GM19463 (cell line): ENCODE measurements around the gene KRT6C.
"Not testable (repeated sequence)": the region's sequence is repeated elsewhere in the genome, so short reads cannot be mapped to it uniquely, and the experiment has no call there.

Experiments
- ATAC-seq: cut with Tn5 transposase; IDR thresholded peaks from one replicate; pipeline ENCODE4 v1.9.1; 2021; ENCODE audit warnings: mild to moderate bottlenecking, moderate library complexity; ENCODE audit not compliant: unreplicated experiment

KRT6C gene

DNA sequence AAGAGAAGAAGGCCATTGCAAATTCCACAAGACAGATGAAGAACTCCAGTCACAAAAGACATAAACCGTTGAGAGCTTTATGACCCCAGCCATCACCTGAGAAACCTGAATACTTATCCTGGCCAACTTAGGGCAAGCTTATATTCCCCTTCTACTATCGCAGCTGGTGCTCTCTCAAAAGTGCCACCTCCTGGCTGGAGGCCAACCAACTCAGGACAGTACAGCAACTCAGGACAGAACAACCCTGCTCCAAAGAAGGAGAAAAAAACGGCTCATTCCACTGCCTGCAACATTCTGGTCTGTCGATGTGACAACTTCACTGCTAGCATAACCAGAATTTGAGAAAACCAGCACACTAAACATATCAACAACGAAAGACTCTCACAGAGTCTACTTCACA, 11.9 kb downstream of the KRT6C start:
- no peak for ATAC-seq

GRCh38 chr12:52458861-52459260, 14.7 kb downstream of the KRT6C start:
- ATAC-seq, result no peak

DNA sequence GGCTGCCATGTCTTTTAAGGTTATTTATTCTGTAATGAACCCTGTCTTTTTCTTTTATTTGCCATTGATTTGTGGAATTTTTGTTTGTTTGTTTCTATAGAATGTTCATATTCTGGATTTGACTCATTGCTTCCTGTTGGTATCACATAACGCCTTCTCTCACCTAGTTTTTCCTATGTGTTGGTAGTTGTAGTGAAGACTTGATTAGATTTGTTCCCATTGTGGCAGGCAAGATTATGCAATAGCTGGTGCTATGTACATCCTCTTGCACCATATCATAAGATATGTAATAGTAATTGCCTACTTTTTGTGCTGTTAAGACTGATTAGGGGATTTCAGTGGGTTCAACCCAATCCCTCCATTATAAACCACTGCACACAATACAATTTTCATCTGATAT, 17.8 kb downstream of the KRT6C start:
- no peak for ATAC-seq

DNA sequence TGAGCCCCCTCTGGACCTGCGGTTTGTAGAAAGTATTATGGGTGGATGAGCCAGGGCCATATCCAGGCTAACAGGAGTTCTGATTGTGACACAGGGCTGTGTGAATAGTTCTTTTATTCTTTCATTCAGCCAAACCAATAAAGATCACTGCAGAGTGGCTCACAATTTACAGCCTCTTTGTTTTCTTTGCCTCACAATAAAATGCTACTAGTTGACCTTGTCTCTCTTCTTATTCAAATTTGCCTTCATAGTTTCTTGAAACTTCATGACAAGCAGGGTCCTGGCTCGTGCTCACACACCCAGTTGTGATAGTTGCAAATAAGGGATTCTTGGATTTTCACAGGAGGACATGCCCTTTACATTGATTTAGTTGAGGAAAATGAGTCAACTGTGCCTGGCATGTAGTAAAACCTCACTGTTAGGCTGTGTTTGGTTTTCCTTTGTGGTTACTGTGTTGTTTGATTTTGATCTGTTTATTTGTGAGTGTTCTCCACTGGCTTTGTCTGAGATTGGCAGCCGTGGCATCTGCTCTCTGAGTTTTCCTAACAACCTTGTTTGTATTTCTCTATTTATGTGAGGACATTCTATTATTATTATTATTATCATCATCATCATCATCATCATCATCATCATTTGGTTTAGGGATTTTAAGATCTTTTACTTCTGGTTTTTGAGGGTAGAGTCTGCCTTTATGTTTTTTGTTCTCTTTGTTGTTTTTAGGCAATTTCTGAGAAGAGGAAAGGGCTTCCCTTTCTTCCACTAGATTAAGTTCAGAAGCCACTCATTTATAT, 19.0 kb downstream of the KRT6C start:
- no peak for ATAC-seq

GRCh38 chr12:52452101-52452500, 21.5 kb downstream of the KRT6C start, which contains the start of gene KRT6B:
Gene KRT6B (minus strand): TSS chr12:52452146. CDS start chr12:52452078, 68 bp downstream.
- ATAC-seq, result no peak

- ATAC-seq, result no peak
These were observed 25.4 kb downstream of the KRT6C start for GRCh38 chr12:52448228-52448627.

DNA sequence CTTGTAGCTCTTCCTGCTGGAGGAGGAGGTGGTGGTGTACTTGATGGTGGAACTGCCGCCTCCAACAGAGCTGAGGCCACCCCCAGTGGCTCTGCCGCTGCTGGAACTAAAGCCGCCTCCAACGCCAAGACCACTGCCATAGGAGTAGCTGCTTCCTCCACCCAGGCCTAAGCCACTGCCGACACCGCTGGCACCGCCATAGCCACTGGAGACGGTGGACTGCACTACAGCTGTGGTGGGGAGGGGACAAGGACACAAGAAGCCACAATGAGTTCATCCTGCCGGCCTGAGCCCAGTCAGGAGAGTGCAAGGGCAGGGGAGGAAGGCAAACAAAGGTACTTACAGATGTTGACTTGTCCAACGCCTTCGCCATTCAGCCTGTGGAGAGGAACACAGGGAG, 26.4 kb downstream of the KRT6C start:
- not testable (repeated sequence) for ATAC-seq

GRCh38 chr12:52446367-52447045, 27.1 kb downstream of the KRT6C start:
- ATAC-seq, result no peak

DNA sequence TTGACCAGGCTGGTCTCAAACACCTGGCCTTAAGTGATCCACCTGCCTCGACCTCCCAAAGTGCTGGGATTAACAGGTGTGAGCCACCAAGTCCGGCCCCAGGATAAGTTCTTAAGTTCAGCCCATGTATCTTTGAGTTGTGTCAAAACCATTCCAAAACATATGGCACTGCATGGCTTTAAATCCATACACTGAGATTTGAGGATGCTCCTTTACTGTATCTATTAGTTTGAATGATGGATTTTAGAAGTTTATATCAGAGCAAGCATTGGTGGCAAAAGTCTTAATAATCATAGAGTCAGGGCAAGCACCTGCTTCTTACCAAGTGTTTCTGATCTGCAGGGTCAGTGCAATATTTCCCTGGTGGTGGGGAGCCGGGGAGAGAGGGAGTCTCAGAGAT, 27.7 kb downstream of the KRT6C start:
- ATAC-seq, result no peak

DNA sequence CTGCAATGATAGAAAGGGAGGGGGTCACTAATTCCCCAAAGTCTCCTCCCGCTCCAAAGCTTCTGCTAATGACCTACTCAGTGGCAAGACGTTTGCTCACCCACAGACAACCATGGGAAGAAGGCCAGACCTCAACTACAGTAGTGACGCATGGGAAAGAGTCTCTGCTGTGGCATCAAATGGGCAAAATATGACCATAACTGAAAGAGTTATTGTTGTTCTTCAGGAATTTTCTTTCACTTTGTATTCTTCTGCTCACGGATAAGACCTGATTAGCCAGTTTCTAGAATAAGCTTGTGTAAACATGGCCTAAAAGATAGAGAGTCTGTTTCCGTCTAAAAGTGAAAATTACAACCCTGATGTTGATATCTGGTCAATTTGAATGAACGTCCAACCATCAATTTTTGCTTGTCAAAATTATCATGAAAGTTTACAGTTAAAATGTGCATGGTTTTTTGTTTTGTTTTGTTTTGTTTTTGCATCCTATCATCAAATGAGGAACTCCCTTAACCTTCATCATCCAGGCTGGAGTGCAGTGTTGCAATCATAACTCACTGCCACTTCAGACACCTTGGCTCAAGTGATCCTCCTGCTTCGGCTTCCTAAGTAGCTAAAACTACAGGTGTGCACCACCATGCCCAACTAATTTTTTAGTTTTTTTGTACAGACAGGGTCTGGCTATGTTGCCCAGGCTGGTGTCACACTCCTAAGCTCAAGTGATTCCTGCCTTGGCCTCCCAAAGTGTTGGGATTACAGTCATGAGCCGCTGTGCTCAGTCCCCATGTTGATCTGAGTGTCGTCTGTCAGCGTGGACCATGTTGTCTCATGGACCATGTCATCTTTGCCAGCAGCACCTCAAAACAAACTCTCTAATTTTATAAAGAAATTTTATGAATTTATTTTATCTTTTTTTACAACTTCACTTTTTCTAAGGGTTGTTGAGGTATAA, 28.7 kb downstream of the KRT6C start:
- no peak for ATAC-seq

GRCh38 chr12:52443966-52444365, 29.6 kb downstream of the KRT6C start:
- no peak for ATAC-seq

DNA sequence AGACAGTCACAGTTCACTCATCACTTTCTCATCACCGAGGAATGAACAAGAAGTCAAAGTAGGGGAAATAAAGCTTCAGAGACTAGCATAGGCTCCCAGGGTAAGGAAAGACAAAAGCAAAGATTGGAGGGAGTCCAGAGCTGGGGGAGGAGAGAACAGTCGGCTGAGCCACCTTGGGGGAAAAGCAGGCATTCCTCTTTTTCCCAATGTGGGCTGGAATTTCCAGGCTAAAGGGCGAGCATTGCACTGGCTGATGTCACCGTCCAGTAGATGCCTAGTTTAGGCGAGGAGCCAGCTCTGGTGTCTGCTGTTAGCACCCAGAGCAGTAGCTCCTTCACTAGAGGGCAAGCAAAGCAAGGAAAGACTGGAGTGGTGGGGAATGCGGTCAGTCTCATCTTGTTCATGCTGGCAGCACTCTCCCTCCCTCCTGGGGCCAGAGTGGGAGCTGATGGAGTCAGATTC, 31.0 kb downstream of the KRT6C start:
- ATAC-seq, result no peak

DNA sequence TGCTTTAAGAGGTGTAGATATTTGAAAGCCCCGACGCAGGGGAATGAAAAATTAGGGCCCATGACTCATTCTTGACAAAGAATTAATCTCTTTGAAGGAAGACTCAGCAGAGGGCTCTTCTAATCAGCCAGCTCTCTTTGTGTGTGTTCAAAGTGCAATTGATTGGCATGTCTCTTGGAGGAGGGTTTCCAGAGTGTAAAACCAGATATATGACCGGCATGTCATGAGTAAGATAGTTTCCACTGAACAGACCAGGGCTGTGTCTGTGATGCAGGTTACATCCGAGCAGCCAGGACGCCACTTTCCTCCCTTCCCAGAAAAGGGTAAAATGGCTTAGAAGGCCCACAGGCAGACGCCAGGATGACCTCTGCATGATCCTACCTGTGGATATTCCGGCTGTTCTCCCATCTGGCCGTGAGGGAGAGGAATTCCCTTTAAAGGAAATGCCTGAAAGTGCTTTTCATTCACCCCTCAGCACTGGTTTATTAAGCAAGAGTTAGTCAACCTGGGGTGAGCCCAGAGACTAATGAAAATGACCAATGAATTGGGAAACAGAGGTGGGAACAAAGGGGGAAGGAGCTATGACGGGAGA, 32.2 kb downstream of the KRT6C start:
- no peak for ATAC-seq

DNA sequence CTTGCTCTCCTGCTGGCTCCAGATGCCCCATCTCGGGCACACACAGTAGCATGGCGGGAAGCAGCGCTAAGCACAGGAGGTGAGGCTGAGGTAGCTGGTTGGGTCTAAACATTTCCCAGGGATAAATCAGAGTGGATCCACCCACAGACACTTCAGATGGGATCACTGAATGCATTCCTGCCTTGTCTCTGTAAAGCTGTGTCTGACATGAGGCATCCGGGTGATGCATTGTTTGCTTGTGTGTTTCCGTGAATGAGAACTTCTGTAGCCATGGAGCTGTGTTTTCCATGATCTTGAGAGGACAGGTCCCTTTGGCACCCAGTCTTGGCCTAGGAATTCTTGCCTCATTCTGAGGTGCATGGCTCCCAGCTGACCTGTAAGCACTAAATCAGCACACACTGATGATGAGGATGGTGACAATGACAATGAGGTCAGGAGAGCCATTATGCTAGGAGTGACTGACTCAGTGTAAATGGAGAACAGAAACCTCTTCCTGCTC, 32.7 kb downstream of the KRT6C start:
- ATAC-seq, result no peak

- no peak for ATAC-seq
These were observed 33.8 kb downstream of the KRT6C start for GRCh38 chr12:52439845-52440244.

- no peak for ATAC-seq
These were observed 34.2 kb downstream of the KRT6C start for GRCh38 chr12:52439420-52439819.

GRCh38 chr12:52438305-52439301, 35.0 kb downstream of the KRT6C start:
- ATAC-seq, result no peak

- ATAC-seq, result no peak
These were observed 36.1 kb downstream of the KRT6C start for GRCh38 chr12:52437508-52437907.

GRCh38 chr12:52436828-52437474, 36.7 kb downstream of the KRT6C start:
- ATAC-seq, result no peak
